Karpas-422 (cell line): ENCODE measurements around the gene TUBB4B. TPM values are rescaled to one million over a fixed set of nuclear protein-coding genes. Genes with fewer than 3 reads are reported as not detected.
A peak's percentile ranks its signal among the peaks of the same experiment; 100 is the strongest.
"Not testable (repeated sequence)": the region's sequence is repeated elsewhere in the genome, so short reads cannot be mapped to it uniquely, and the experiment has no call there.

ENCODE experiments used
- DNase-seq: peaks from one replicate; pipeline ENCODE4 v3.0.0-alpha.2; 2015
- H2AFZ ChIP-seq: fragments of 200-600 bp; sonication (generic); 2 replicates; pipeline ENCODE4 v1.6.1; 2014; ENCODE audit warnings: antibody characterized with exemption, low read length, mixed read lengths
- H3K27ac ChIP-seq: fragments of 200-600 bp; sonication (generic); 2 replicates; pipeline ENCODE4 v1.5.1; 2014; ENCODE audit warnings: mild to moderate bottlenecking, low read length, moderate library complexity
- H3K27me3 ChIP-seq: fragments of 200-600 bp; sonication (generic); 2 replicates; pipeline ENCODE4 v1.6.1; 2014; ENCODE audit warnings: low read length, mixed read lengths
- H3K36me3 ChIP-seq: fragments of 200-600 bp; sonication (generic); 2 replicates; pipeline ENCODE4 v1.6.1; 2014; ENCODE audit warnings: low read length, mixed read lengths; ENCODE audit not compliant: insufficient read depth
- H3K4me1 ChIP-seq: fragments of 200-600 bp; sonication (generic); 2 replicates; pipeline ENCODE4 v1.6.1; 2014; ENCODE audit warnings: mild to moderate bottlenecking, low read length, mixed read lengths
- H3K4me2 ChIP-seq: fragments of 200-600 bp; sonication (generic); 2 replicates; pipeline ENCODE4 v1.6.1; 2014; ENCODE audit warnings: low read length, low read depth, mild to moderate bottlenecking; ENCODE audit not compliant: poor library complexity, severe bottlenecking
- H3K4me3 ChIP-seq: fragments of 200-600 bp; sonication (generic); 2 replicates; pipeline ENCODE4 v1.5.1; 2014; ENCODE audit warnings: mild to moderate bottlenecking, antibody characterized with exemption, low read length, mixed read lengths
- H3K79me2 ChIP-seq: fragments of 200-600 bp; sonication (generic); 2 replicates; pipeline ENCODE4 v1.6.1; 2014; ENCODE audit warnings: mild to moderate bottlenecking, low read length, mixed read lengths
- H3K9ac ChIP-seq: fragments of 200-600 bp; sonication (generic); 2 replicates; pipeline ENCODE4 v1.6.0; 2014; ENCODE audit warnings: low read length
- H3K9me2 ChIP-seq: fragments of 200-600 bp; sonication (generic), shearing (Covaris generic); replicated peaks from 2 replicates; pipeline ENCODE4 v1.6.0; 2014; ENCODE audit warnings: mild to moderate bottlenecking, low read length, moderate library complexity; ENCODE audit not compliant: insufficient read depth
- H3K9me3 ChIP-seq: fragments of 300-700, 200-600 bp; sonication (generic); 2 replicates; pipeline ENCODE4 v1.6.1; 2014; ENCODE audit warnings: low read length, mixed read lengths
- H4K20me1 ChIP-seq: fragments of 200-600 bp; sonication (generic); 2 replicates; pipeline ENCODE4 v1.6.1; 2014; ENCODE audit warnings: mild to moderate bottlenecking, antibody characterized with exemption, low read length, low read depth; ENCODE audit not compliant: insufficient read depth
- total RNA-seq: library from RNA; depleted of rRNA; stranded (reverse); fragments of >200 nt; shearing (Covaris generic); gene quantifications from 2 replicates; pipeline ENCODE4 v1.2.3, GENCODE V29; 2014; ENCODE audit warnings: low replicate concordance

TUBB4B gene
- total RNA-seq, 1 experiment from 2014 or later, result 97.1 TPM

DNA sequence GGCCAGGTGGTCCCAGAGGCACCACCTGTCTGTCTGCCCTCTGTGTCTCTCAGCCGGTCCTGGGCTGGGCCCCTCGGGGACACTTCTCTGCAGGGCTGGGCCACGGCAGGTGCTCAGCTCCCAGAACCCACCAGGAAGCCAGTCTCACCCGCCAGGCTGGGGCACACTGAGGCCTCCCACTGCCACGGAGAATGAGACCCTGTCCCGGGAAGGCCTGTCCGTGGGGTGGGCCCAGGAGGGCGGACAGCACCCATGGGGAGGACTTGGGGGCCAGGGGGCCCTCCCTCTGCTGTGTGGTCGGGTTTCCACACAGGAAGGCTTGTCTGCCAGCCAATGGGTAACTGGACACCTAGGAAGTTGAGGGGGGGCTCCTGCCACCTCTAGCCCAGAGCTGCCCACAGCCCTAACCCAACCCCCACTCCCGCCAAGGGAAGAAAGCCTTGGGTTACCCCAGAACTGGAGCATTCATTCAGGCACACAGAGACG, 4.1 kb upstream of the TUBB4B start:
- H3K9ac ChIP-seq, result peak overlapping the region; percentile 36
- no peaks in the 10 kb centered on the region for H3K9me2 ChIP-seq
- peak overlapping the region; percentile 52 for H3K4me2 ChIP-seq

DNA sequence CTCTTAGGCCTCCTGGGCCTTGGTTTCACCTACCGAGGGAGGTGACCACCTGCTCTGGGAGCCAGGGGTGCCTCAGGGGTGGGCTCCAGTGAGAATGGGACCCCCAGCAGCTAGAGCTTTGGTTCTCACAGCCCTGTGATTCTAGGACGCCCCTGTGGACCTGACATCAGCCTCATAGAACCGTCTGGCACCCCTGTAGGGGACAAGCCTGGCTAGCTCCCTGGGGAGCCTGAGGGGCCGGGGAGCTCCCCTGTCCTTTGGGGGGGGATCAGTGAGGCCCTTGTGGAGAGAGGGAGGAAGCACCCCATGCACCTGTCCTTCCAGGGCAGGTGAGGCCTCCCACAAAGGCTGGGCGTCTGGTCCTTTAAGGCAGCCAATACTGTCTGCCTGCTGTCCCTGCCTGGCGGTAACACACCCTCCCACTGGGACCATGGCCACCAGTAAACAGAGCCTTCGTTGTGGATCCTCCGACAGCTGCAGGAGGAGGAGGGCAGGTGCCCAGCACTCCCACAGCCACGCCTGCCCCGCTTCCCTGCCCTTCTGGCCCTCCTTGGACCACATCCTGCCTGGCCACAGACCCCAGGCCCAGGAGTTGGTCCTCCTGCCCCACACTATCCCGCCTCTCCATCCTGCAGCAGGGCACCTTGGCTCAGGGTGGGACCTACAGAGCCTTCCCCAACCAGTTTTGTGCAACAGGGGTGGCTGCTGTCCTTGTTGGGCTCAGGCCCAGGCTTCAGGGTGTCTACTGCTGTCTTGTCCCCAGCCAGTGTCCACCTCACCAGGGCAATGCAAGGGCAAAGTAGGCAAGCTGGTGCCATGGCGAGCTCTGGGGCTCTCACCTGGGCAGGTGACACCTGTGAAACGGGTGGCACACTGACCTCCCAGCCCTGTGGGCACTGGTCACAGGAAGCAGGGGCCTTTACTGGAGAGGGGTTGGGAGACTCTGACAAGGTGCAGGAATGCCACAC, 3.0 kb upstream of the TUBB4B start:
- Histone ChIP-seq H3K9ac (peak overlapping the region; percentile 25; the same call in 1 of the 2 replicates), H3K4me2 (peak overlapping the region; percentile 9)

More for the DNA sequence above, 4.1 kb upstream of the TUBB4B start:
- Histone ChIP-seq H3K36me3 (peaks cover 4% of the 10 kb centered on the region), H3K79me2 (0 out of 2 replicates have a peak, but pooled peaks cover 4% of the 10 kb centered on the region), H2AFZ (no peak overlapping the region), H3K4me3 (peak overlapping the region; percentile 30; the same call in 1 of the 2 replicates), H3K27me3 (no peaks in the 10 kb centered on the region), H3K9me3 (no peaks in the 10 kb centered on the region), H3K27ac (no peak overlapping the region), H3K4me1 (peaks cover 55% of the 10 kb centered on the region), H4K20me1 (peaks cover 40% of the 10 kb centered on the region)
- DNase-seq, result no peak

DNA sequence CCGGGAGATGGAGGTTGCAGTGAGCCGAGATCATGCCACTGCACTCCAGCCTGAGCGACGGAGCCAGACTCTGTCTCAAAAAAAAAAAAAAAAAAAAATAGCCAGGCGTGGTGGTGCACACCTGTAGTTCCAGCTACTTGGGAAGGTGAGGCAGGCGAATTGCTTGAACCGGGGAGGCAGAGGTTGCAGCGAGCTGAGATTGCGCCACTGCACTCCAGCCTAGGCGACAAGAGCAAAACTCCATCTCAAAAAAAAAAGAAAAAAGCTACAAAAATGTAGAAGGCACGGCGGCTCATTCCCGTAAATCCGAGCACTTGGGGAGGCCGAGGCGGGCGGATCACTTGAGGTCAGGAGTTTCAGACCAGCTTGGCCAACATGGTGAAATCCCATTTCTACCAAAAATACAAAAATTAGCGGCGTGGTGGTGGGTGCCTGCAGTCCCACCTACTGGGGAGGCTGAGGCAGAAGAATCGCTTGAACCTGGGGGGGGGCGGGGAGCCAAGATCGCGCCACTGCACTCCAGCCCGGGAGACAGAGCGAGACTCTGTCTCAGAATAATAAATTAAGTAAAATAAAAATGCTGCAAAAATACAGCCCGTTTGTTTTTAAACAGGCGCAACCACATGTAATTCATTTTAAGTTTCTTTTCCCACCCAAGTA, 1.4 kb upstream of the TUBB4B start:
- not testable (repeated sequence) for DNase-seq, H3K9me3 ChIP-seq, H3K27me3 ChIP-seq, H3K9me2 ChIP-seq, H3K79me2 ChIP-seq
- peak overlapping the region; percentile 77 for H2AFZ ChIP-seq
- peaks cover 53% of the 10 kb centered on the region for H4K20me1 ChIP-seq
- H3K36me3 ChIP-seq, result peaks cover 17% of the 10 kb centered on the region
- peak overlapping the region; percentile 97 for H3K9ac ChIP-seq
- peaks cover 58% of the 10 kb centered on the region for H3K4me1 ChIP-seq
- H3K4me2 ChIP-seq, result peak overlapping the region; percentile 98
- H3K4me3 ChIP-seq, result peak overlapping the region; percentile 85
- H3K27ac ChIP-seq, result peak overlapping the region; percentile 88

More for the DNA sequence above, 3.0 kb upstream of the TUBB4B start:
- Histone ChIP-seq H4K20me1 (peaks cover 51% of the 10 kb centered on the region), H3K4me3 (no peak overlapping the region), H3K27ac (no peak overlapping the region), H3K9me2 (no peaks in the 10 kb centered on the region), H3K9me3 (no peaks in the 10 kb centered on the region), H3K79me2 (0 out of 2 replicates have a peak, but pooled peaks cover 5% of the 10 kb centered on the region), H2AFZ (no peak overlapping the region), H3K36me3 (peaks cover 15% of the 10 kb centered on the region), H3K4me1 (peaks cover 65% of the 10 kb centered on the region), H3K27me3 (no peaks in the 10 kb centered on the region)
- DNase-seq, result no peak

DNA sequence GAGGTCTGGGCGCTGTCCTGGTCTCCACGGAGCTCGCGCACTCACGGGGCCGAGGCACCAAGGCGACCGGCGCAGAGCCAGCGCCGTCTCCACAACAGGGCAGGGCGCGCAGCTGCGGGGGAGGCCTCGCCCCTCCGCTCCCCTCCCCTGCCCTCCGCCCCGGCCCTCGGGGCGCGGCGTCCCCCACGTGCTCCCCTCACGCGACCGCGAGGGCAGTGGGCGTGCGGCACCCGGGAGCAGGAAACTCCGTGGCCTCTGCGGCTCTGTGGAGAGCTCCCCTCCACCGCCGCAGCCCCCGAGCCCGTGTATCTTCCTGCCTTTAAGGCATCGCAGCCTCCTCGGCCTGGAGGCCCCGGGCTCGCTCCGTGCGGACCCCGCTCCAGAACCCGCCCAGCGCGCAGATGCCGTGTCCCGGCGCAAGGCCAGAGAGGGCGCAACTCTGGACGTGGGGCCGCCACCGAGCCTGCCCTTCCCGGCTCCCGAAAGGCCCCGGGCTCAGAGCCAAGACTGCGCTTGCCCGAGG, 708 bp upstream of the TUBB4B start:
- Histone ChIP-seq H3K27me3 (no peaks in the 10 kb centered on the region), H4K20me1 (peaks cover 46% of the 10 kb centered on the region), H3K9me2 (no peaks in the 10 kb centered on the region), H2AFZ (peak overlapping the region; percentile 77), H3K79me2 (0 out of 2 replicates have a peak, but pooled peaks cover 5% of the 10 kb centered on the region), H3K4me1 (peaks cover 51% of the 10 kb centered on the region), H3K4me3 (peak overlapping the region; percentile 85), H3K9me3 (no peaks in the 10 kb centered on the region), H3K27ac (peak overlapping the region; percentile 88), H3K4me2 (peak overlapping the region; percentile 98), H3K36me3 (peaks cover 17% of the 10 kb centered on the region), H3K9ac (peak overlapping the region; percentile 97)
- DNase-seq, result peak; percentile 88

DNA sequence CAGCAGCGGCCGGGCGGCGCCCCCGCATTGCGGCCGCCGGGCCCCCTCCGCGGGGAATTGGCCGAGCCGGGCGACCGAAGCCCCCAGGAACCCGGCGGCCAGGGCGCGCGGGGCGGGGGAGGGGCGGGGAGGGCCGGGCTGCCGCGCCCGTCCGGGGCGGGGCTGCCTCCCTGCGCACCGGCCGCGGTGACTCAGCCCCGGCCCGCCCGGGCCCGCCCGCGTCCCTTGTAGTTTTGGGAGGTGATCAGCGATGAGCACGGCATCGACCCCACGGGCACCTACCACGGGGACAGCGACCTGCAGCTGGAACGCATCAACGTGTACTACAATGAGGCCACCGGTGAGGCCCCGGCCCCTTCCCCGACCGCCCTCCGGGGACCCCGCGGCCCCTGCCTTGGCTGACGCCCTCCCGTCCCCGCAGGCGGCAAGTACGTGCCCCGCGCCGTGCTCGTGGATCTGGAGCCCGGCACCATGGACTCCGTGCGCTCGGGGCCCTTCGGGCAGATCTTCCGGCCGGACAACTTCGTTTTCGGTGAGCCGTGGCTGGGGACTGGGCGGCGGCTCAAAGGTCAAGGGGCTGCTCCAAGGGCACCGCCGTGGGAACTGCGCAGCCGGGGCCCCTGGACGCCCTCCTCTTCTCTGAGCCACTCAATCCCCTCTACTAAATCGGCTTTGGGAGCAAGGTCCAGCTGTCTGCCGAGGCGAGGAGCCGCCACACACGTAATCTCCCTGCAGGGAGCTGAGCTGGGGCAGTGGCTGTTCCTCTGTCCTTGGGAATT, 592 bp downstream of the TUBB4B start:
- Histone ChIP-seq H3K4me2 (peak overlapping the region; percentile 98), H4K20me1 (peaks cover 38% of the 10 kb centered on the region), H3K9me3 (no peaks in the 10 kb centered on the region), H3K27ac (no peak overlapping the region), H3K36me3 (peaks cover 17% of the 10 kb centered on the region), H3K27me3 (no peaks in the 10 kb centered on the region), H3K4me1 (peaks cover 39% of the 10 kb centered on the region), H2AFZ (no peak overlapping the region), H3K9me2 (no peaks in the 10 kb centered on the region), H3K9ac (peak overlapping the region; percentile 97), H3K79me2 (0 out of 2 replicates have a peak, but pooled peaks cover 5% of the 10 kb centered on the region), H3K4me3 (peak overlapping the region; percentile 98)
- DNase-seq, result peak; percentile 64

DNA sequence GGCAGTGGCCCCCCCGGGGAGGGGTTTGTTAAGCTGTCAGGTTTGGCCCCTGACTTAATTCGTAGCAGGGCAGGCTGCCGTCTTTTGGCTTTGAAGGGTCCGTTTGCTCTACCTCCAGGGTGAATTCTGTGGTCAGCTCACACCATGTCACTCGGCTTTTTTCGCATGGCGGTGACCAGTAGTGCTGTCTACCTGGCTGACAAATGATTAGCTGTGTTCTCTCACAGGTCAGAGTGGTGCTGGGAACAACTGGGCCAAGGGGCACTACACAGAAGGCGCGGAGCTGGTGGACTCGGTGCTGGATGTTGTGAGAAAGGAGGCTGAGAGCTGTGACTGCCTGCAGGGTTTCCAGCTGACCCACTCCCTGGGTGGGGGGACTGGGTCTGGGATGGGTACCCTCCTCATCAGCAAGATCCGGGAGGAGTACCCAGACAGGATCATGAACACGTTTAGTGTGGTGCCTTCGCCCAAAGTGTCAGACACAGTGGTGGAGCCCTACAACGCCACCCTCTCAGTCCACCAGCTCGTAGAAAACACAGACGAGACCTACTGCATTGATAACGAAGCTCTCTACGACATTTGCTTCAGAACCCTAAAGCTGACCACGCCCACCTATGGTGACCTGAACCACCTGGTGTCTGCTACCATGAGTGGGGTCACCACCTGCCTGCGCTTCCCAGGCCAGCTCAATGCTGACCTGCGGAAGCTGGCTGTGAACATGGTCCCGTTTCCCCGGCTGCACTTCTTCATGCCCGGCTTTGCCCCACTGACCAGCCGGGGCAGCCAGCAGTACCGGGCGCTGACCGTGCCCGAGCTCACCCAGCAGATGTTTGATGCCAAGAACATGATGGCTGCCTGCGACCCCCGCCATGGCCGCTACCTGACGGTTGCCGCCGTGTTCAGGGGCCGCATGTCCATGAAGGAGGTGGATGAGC, 1.4 kb downstream of the TUBB4B start:
- H3K9ac ChIP-seq, result peak overlapping the region; percentile 97
- H3K9me3 ChIP-seq, result no peaks in the 10 kb centered on the region
- 0 out of 2 replicates have a peak, but pooled peaks cover 5% of the 10 kb centered on the region for H3K79me2 ChIP-seq
- peaks cover 17% of the 10 kb centered on the region for H3K36me3 ChIP-seq
- peaks cover 31% of the 10 kb centered on the region for H3K4me1 ChIP-seq
- peak overlapping the region; percentile 98 for H3K4me2 ChIP-seq
- DNase-seq, result no peak
- H3K27ac ChIP-seq, result no peak overlapping the region
- H2AFZ ChIP-seq, result no peak overlapping the region
- no peaks in the 10 kb centered on the region for H3K27me3 ChIP-seq
- H4K20me1 ChIP-seq, result peaks cover 36% of the 10 kb centered on the region
- no peaks in the 10 kb centered on the region for H3K9me2 ChIP-seq
- peak overlapping the region; percentile 98 for H3K4me3 ChIP-seq

DNA sequence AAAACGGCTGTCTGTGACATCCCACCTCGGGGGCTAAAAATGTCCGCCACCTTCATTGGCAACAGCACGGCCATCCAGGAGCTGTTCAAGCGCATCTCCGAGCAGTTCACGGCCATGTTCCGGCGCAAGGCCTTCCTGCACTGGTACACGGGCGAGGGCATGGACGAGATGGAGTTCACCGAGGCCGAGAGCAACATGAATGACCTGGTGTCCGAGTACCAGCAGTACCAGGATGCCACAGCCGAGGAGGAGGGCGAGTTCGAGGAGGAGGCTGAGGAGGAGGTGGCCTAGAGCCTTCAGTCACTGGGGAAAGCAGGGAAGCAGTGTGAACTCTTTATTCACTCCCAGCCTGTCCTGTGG, 2.2 kb downstream of the TUBB4B start:
- not testable (repeated sequence) for H3K9me2 ChIP-seq, H3K79me2 ChIP-seq, DNase-seq, H3K9me3 ChIP-seq, H3K4me3 ChIP-seq, H3K27me3 ChIP-seq, H3K9ac ChIP-seq, H3K27ac ChIP-seq, H2AFZ ChIP-seq, H3K4me2 ChIP-seq
- peaks cover 23% of the 10 kb centered on the region for H3K4me1 ChIP-seq
- peaks cover 17% of the 10 kb centered on the region for H3K36me3 ChIP-seq
- peaks cover 30% of the 10 kb centered on the region for H4K20me1 ChIP-seq
